Loucy (cell line): ENCODE measurements around the gene MGMT.

ENCODE experiments used
- H2AFZ ChIP-seq: fragments of 200-600 bp; sonication (generic); 2 replicates; pipeline ENCODE4 v1.6.0; 2016; ENCODE audit warnings: antibody characterized with exemption, mild to moderate bottlenecking, low read length, moderate library complexity
- H3F3A ChIP-seq: fragments of 200-600 bp; 2 replicates; pipeline ENCODE4 v1.6.0; 2016; ENCODE audit warnings: antibody characterized with exemption, low read depth, mild to moderate bottlenecking
- H3K27me3 ChIP-seq: fragments of 200-600 bp; sonication (generic); 2 replicates; pipeline ENCODE4 v1.6.1; 2014; ENCODE audit warnings: low read length, mild to moderate bottlenecking; ENCODE audit not compliant: insufficient read depth, poor library complexity, severe bottlenecking
- H3K36me3 ChIP-seq: fragments of 200-600 bp; sonication (generic); 2 replicates; pipeline ENCODE4 v1.6.1; 2016; ENCODE audit warnings: low read length; ENCODE audit not compliant: insufficient read depth
- H3K4me1 ChIP-seq: fragments of 200-600 bp; sonication (generic); 2 replicates; pipeline ENCODE4 v1.5.1; 2014; ENCODE audit warnings: low read length, mild to moderate bottlenecking; ENCODE audit not compliant: insufficient read depth, poor library complexity, severe bottlenecking
- H3K4me2 ChIP-seq: fragments of 200-600 bp; sonication (generic); 2 replicates; pipeline ENCODE4 v1.6.0; 2014; ENCODE audit warnings: antibody characterized with exemption, low read length, low read depth, mild to moderate bottlenecking; ENCODE audit not compliant: poor library complexity, severe bottlenecking
- H3K4me3 ChIP-seq: fragments of 200-600 bp; sonication (generic); 2 replicates; pipeline ENCODE4 v1.5.1; 2014; ENCODE audit warnings: low read length, mild to moderate bottlenecking, mixed read lengths; ENCODE audit not compliant: poor library complexity, severe bottlenecking
- H3K79me2 ChIP-seq: fragments of 200-600 bp; sonication (generic); 2 replicates; pipeline ENCODE4 v1.6.1; 2014; ENCODE audit warnings: low read length; ENCODE audit not compliant: insufficient read depth
- H3K9ac ChIP-seq: fragments of 200-600 bp; sonication (generic); 2 replicates; pipeline ENCODE4 v1.6.0; 2014; ENCODE audit warnings: mild to moderate bottlenecking, low read depth, low read length, moderate library complexity; ENCODE audit not compliant: poor library complexity, severe bottlenecking
- H3K9me2 ChIP-seq: fragments of 200-600 bp; sonication (generic); replicated peaks from 2 replicates; pipeline ENCODE4 v1.6.1; 2016; ENCODE audit warnings: low read depth, low read length, mixed read lengths
- H3K9me3 ChIP-seq: fragments of 200-600 bp; sonication (generic); 2 replicates; pipeline ENCODE4 v1.6.1; 2014; ENCODE audit warnings: mild to moderate bottlenecking, antibody characterized with exemption, low read length, low read depth; ENCODE audit not compliant: insufficient read depth
- H4K20me1 ChIP-seq: fragments of 200-600 bp; sonication (generic); 2 replicates; pipeline ENCODE4 v1.6.0; 2014; ENCODE audit warnings: antibody characterized with exemption, low read length, mild to moderate bottlenecking; ENCODE audit not compliant: insufficient read depth, poor library complexity, severe bottlenecking
- EZH2phosphoT487 ChIP-seq: fragments of 200-600 bp; IDR thresholded peaks from 2 replicates; pipeline ENCODE4 v1.6.1; 2018; ENCODE audit warnings: antibody characterized with exemption, mild to moderate bottlenecking, moderate library complexity, borderline replicate concordance
- TF ChIP-seq, protein P1 (sequence below): fragments of 200-600 bp; sonication (generic); conservative IDR thresholded peaks from 2 replicates; pipeline ENCODE4 v1.5.1; 2014; ENCODE audit warnings: mild to moderate bottlenecking, antibody characterized with exemption, low read length

The MGMT gene

DNA sequence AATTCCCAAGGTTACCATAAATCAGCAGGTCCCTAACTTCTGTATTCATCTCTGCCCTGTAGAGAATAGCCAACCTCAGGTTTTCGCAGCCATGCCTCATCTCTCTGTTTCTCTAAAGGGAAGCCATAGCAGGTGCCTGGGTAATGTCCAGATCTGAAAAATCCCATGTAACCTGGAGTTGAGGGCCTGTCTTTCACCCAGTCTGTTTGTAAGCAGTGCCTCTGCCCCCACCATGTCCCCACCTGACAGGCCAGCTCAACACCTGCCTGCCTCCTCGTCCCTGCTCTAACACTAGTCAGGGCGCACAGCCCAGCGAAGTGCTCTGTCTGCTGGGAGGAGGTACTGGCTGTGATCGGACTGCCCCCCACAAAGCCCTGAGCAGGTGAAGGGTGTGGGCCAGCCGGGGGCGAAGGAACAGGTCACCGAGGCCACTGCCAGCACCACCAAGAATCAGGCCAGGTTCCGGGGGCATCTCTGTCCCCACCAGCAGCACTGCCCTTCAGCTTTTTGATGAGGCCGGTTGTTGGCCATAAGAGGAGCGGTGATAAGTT, 210.4 kb downstream of the MGMT start:
- Histone ChIP-seq H3K27me3 (no peaks in the 10 kb centered on the region), H3K4me1 (peaks cover 8% of the 10 kb centered on the region), H4K20me1 (no peaks in the 10 kb centered on the region), H3K4me2 (no peak overlapping the region), H2AFZ (no peak overlapping the region), H3F3A (no peaks in the 10 kb centered on the region), H3K9ac (no peak overlapping the region), H3K79me2 (no peaks in the 10 kb centered on the region), H3K4me3 (no peak overlapping the region), H3K9me3 (no peaks in the 10 kb centered on the region), H3K36me3 (no peaks in the 10 kb centered on the region), H3K9me2 (no peaks in the 10 kb centered on the region)
- TF ChIP-seq, protein P1, sequence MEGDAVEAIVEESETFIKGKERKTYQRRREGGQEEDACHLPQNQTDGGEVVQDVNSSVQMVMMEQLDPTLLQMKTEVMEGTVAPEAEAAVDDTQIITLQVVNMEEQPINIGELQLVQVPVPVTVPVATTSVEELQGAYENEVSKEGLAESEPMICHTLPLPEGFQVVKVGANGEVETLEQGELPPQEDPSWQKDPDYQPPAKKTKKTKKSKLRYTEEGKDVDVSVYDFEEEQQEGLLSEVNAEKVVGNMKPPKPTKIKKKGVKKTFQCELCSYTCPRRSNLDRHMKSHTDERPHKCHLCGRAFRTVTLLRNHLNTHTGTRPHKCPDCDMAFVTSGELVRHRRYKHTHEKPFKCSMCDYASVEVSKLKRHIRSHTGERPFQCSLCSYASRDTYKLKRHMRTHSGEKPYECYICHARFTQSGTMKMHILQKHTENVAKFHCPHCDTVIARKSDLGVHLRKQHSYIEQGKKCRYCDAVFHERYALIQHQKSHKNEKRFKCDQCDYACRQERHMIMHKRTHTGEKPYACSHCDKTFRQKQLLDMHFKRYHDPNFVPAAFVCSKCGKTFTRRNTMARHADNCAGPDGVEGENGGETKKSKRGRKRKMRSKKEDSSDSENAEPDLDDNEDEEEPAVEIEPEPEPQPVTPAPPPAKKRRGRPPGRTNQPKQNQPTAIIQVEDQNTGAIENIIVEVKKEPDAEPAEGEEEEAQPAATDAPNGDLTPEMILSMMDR = no peak
- TF ChIP-seq EZH2phosphoT487 = no peak

DNA sequence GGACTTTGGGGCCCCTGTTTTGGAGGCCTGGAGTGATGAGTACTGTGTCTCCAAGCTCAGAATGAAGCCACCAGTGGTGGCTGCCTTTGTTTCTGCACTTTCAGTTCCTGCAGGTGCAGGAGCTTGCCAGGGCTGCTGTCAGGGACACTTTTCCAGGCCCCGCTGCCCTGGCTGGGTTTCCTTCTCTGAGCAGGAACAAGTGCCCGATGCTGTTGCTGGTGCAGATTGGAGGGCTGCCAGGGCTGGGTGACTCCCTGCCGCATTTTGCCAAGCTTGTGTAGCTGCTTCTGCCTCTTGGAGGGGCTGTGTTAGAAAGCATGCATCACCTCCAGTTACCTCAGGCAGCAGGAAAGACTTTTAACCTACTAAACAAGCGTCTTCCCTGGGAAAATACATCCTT, 211.1 kb downstream of the MGMT start:
- TF ChIP-seq EZH2phosphoT487 = no peak
- TF ChIP-seq, protein P1 = no peak
- no peaks in the 10 kb centered on the region for H3K9me3 ChIP-seq
- H3K9ac ChIP-seq = no peak overlapping the region
- no peak overlapping the region for H3K4me3 ChIP-seq
- H4K20me1 ChIP-seq = no peaks in the 10 kb centered on the region
- H3K9me2 ChIP-seq = no peaks in the 10 kb centered on the region
- no peak overlapping the region for H2AFZ ChIP-seq
- H3K36me3 ChIP-seq = no peaks in the 10 kb centered on the region
- no peaks in the 10 kb centered on the region for H3K79me2 ChIP-seq
- H3K4me1 ChIP-seq = peaks cover 8% of the 10 kb centered on the region
- H3F3A ChIP-seq = no peaks in the 10 kb centered on the region
- no peak overlapping the region for H3K4me2 ChIP-seq
- no peaks in the 10 kb centered on the region for H3K27me3 ChIP-seq

DNA sequence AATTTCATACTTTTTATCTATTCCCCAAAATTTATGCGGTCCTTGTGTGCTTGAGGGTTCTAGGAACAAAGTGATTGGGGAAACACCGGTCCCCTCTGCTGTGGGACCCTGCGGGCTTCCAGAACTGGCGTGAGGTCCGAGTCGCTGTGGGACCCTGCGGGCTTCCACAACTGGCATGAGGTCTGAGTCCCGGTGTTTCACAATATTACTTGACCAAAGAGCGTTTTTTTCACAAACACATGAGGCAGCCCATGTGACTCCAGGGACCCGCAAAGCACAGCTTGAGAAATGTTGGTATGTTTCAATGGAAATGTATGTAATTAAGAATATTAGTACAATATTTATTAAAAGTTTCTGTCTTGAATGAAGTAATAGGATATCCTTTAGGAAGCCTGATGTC, 212.2 kb downstream of the MGMT start:
- Histone ChIP-seq H3K36me3 (no peaks in the 10 kb centered on the region), H3K79me2 (no peaks in the 10 kb centered on the region)
- TF ChIP-seq, protein P1 = no peak
- no peak for TF ChIP-seq EZH2phosphoT487

More for the DNA sequence above, 212.2 kb downstream of the MGMT start:
- no peak overlapping the region for H3K4me3 ChIP-seq
- H3K4me2 ChIP-seq = no peak overlapping the region
- H3K27me3 ChIP-seq = no peaks in the 10 kb centered on the region
- H3K9me3 ChIP-seq = no peaks in the 10 kb centered on the region
- no peaks in the 10 kb centered on the region for H3F3A ChIP-seq
- no peaks in the 10 kb centered on the region for H4K20me1 ChIP-seq
- no peak overlapping the region for H3K9ac ChIP-seq
- H3K9me2 ChIP-seq = no peaks in the 10 kb centered on the region
- peaks cover 2% of the 10 kb centered on the region for H3K4me1 ChIP-seq
- H2AFZ ChIP-seq = no peak overlapping the region
